Stimulated activated CD8-positive, alpha-beta memory T cell treated with anti-CD3 and anti-CD28 coated beads, Interleukin-12 subunit alpha, Interleukin-12 subunit beta, amount 100 ng/mL, for 4 hours (primary cell): ENCODE data around the gene ZSCAN20.

Experiments used
- DNase-seq: peaks from one replicate; pipeline ENCODE4 v3.0.0-alpha.2; 2020; ENCODE audit warnings: low read depth

ZSCAN20 gene

DNA sequence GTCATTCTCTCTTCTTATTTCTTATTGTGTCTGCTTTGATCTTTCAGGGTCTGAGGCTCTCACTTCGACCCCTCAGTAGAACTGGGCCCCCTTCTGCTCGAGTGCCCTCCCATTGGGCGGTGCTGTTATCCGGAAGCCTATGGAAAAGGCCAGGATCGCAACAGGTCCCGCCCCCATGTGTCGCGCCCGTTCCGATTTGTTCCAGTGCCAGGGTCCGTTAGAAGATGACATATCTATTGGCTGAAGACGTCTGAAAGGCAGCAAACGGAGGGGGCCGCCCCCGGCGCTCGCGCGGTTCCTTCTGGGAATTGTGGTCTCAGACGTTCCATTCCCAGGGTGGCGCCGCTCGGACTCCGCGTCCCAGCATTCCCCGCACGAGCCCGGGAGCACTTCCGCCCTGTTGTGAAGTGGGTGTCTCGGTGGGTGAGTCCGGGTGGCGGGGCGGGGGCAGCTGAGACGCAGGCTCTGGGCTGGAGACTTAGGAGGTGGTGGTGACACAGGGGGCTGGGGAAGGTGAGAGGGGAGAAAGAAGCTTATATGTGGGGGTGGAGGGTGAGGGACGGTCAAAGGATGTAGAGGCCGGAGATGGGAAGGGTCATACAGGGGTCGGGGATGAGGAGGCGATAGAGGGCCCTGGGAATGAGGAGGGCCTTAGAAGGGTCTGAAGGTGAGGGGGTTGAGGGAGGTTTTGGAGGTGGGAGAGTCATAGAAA is at the start of gene ZSCAN20:
TSS of gene ZSCAN20 (plus strand) at position 377 of the 712 bp plus-strand sequence. CDS start 6,644 bp downstream, outside the sequence.
- DNase-seq, result peak; percentile 75

DNA sequence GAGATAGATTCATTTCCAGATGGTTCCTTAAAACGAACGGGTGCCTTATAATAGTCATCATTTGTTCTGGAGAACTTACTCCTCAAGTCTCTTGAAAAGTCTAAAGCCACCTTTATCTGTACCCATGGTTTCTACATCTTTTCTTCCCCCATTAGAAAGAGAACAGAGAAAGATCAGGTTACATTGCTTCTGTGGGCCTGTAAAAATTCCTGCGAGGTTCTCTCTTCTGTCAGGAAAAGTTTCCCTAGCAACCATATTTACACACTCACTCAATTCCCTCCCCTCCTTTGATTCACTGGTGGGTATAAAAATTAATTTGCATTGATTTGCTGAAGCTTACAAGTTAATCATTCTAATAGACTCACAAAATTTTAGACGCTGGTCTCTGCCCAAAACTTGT is 48.2 kb upstream of the ZSCAN20 start:
- no peak for DNase-seq

DNA sequence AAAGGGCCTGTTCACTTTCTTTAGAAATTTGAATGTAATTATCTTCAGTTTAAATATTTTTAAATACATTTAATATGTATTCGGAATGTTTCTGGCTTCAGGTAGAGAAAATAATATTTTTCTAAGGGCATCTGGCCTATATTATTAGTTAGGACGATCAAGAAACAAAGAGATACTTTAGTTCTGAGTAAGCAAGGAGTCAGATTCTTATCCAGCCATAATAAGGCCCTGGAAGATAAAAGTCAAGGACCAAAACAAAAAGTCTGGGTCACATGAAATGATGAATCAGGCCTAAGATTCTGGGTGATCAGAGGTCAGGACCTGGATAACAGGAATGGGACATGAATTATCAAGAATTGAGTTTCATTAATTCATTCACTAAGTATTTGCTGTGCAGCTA is 47.8 kb upstream of the ZSCAN20 start:
- no peak for DNase-seq

DNA sequence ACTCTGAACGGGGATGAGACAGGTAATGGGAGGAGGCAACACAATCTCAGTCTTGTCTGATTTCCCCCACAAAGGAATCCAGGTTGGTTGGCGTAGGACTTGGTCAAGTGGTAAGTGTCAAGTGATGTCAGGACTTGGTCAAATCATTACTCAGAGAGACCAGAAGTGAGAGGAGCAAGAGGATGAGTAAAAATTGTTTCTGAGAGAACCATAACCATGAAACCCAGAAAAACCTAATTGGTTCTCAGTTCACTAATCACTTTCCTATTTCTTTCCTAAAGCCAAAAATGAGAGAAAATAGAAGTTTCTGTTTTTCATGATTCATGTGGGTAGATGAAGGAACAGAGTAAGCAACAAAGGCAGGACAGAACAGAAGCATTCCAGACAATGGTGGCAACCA is 46.5 kb upstream of the ZSCAN20 start:
- no peak for DNase-seq

DNA sequence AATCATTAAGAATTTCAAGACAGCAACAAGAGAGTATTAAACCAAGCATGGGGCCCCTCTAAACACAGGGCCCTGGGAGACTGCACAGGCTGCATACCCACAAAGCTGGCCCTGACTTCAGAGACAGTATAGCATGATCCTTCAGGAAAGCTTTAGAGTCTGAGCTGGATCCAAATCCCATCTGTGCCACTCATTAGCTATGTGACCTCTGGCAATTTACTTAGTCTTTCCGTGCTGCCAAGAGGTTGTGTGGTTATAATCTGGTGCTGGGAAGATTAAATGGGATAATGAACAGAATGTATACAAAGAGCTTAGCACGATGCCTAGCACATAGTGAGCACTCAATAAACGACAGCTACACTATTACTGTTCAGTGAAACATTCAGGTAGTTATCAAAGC is 45.5 kb upstream of the ZSCAN20 start:
- no peak for DNase-seq

DNA sequence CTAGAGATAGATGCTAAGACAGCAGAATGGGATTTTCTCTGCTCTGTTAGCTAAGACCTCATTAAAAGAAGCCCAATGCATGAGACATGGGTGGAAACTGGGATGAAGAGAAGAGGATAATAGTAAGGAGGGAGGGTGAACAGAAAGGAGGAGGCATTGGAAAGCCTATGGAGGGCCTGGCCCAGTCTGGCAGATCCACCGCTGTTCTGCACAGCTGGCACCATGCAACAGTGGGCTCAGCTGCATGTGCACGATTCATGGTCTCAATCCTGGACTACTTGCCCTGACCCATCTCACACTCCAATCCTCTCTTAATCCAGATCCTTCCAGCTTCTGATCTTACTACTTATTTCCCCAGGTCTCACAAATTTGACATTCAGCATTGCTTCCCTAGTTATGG is 43.8 kb upstream of the ZSCAN20 start:
- no peak for DNase-seq

DNA sequence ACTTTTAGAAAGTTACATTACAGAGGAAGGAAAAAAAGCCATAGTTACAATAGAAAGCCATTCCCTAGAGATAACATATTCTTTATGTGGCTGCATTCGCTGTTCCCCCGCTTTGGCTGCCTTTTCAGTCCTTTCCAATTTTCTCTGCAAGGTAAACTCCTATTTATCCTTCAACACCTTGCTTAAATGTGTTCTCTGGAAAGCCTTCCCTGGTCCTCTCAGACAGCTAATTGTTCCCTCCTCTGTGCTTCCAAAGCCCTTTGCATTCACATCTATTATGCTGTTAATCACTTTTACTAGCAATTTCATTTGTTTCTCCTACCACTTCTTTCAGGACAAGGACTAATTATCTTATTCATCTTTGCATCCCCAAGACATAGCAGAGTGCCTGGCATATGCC is 43.1 kb upstream of the ZSCAN20 start:
- no peak for DNase-seq

DNA sequence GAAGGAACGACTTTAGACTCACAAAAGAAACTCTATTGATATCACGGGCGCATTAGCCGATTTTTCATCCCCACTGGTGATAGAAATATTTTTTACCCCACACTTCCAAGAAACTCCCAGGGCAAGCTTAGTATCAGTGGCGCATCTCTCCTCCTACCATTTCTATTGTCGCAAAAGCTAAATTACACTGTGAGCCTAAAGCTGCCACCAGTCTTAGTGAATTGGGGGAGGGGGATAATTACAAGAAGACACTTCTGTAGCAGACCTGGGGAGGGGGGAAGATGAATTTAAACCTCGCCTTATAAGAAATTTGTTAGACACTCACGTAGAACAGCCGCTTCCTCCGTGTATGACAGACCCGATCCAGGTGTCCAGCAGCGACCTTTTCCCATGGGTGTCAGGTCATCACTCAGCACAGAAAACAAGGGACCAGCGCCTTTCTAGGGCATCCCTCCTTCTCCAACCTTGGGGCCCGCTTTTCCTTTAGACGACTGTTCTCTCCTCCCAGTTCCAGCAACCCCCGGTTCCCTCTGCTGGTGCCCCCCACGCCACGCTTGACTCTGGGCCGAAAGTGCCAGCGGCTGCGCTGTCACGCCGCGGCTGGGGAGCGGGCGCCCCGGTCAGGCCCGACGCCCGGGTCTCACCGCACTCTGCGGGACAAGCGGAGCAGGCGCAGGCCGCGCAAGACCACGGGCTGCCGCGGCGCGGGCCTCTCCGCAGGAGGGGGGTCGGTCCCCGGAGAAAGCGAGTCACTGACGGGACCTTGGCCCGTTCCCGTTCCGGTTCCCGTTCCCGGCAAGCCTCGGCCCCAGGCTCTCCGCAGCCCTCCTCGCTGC is 42.4 kb upstream of the ZSCAN20 start:
- no peak for DNase-seq

DNA sequence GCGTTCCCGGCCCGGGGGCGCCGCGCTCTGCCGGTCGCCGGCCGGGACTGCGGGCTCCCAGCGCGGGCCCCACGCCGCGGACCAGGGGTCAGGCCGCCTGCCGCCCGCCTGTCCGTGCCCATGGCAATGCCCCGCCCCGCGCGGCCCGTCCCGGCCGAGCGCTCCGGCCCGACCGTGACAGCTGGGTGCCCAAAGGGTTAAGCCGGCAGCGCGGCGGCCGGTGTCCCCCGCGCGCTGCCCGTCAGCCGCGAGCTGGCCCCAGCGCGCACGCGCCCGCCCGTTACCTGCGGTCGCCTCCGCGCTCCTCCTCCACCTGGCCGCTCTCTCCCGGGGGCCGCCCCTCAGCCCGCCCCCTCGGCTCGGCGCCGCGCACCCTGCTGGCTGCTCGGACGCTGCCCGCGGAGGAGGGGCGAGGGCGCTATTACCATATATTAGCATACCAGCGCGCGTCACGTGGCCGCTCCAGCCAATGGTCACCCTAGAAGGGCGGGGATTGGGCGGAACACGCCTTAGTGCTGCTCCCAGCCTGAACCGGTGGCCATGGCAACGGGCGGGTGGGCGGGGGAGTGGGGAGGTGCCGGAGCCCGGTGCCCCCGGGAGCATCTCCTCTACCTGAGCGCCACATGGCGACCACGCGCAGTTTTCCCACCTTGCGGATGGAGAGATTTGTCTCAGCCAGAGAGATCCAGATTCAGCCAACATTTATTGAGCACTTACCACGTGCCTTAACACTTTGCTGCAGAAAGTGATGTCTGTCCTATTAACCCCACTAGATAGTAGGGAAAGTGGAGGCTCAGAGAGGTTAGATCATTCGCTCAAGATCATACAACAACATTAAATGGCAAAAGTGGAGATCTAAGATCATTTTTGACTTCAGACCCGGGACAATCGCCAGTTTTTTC is 41.5 kb upstream of the ZSCAN20 start, which contains the start of gene PHC2:
TSS of gene PHC2 (minus strand) at position 404 of the 902 bp plus-strand sequence. CDS start 55,556 bp downstream, outside the sequence.
- DNase-seq, result peak; percentile 87

DNA sequence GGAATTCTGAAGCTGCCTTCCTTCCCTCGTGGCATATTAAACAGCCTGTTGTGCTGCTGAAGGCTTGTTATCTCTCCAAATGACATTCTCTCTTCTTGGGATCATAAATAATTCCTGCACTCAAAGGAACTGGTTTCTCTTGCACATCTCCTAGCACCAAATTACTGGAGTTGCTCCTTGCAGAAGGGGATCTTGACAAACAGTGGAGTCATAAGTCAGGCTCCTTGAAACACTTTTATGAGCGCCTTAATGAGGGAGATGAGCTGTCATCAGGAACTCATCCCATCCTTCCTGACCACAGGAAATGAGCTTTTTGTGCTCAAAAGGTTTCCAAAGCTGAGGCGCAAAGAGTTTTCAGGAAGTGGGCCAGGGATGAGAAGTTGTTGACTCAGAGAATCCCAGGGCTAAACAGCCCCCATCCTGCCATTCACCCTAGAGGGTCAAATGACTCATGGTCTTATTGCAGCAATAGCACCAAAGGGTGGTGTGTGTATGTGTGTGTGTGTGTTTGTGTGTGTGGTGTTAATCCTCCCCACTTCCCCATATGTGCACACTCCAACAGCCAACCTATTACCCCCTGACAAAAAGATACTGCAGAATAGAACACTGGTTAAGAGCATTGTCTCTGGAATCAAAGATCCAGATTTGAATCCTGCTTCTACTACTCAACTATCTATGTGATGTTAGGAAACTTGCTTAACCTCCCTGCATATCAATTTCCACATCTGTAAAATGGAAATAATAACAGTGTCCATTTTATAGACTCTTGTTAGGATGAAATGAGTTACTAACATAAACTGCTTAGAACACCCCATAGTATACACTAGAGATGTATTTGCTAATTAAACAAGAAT is 38.7 kb upstream of the ZSCAN20 start:
- DNase-seq, result no peak

DNA sequence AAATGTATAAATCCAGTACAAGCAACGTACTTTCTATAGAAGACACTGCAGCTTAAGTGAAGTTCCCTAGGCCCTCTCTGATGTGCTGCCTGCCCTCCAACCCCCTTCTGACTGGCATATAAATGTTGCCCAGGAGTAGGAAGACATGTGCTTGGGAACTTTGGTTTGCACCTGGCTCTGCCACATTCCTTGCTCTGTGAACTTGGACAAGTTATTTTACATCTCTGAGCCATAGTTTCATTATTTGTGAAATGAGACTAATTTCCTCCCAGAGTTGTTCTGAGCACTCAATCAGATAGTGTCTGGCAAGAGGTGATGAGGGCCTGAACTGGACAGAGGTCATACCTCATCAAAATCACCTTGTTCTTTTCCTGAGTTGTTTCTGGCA is 38.1 kb upstream of the ZSCAN20 start:
- DNase-seq, result no peak

DNA sequence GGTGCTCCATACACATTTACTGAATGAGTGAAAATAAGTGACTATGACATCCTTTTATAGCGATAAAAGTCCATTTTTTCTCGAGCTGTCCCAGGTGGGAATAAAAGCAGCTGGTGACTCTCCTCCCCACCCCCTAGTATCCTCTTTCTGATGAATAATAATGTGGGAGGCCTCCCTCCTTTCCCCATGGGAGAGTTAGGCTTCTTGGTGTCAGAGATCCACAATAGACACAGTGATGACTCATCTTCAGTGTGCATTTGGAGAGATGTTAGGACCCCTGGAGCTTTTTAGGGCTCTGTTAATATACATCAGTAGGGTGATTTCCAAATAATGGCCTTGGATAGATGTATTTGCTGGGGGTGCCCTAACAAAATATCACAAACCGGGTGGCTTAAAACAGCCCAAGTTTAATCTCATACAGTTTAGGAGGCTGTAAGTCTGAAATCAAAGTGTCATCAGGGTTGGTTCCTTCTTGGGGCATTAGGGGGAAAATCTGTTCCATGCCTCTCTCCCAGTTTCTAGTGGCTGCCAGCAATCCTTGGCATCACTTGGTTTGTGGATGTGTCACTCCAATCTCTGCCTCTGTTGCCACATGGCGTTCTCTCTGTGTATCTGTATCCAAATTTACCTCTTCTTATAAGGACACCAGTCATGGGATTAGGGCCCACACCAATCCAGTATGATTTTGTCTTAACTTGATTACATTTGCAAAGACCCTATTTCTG is 37.2 kb upstream of the ZSCAN20 start:
- no peak for DNase-seq

DNA sequence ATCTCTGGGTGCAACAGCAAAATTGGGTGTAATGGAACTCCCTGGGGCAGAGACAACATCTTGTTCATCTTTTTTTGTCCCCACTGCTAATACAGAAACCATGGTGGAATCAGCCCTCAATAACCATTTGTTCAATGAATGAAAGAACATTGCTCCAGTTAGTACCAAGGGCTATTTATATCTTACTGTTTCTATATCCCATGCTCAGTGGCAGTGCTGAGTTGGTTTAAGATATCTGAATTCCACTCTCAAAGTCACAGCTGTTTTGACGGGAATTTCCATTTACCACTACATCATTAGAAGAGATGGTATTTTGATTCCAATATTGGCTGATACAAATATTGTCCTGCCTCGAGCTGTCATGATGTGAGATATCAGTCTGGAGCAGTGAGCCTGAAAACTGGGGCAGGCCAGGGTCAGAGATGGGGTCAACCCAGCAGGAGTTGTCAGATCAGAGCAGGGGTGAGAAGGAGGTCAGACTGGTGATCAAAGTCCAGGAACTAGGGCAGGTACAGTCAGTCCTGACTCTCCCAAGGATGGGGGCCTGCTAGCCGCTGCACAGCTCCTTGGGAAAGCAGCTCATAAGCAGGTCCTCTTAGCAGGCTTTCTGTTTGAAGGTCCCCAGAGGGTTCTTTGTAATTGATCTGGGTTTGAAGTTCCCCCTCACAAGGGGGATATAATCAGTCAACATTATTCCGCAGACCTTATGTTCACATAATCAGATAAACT is 35.7 kb upstream of the ZSCAN20 start:
- DNase-seq, result no peak

DNA sequence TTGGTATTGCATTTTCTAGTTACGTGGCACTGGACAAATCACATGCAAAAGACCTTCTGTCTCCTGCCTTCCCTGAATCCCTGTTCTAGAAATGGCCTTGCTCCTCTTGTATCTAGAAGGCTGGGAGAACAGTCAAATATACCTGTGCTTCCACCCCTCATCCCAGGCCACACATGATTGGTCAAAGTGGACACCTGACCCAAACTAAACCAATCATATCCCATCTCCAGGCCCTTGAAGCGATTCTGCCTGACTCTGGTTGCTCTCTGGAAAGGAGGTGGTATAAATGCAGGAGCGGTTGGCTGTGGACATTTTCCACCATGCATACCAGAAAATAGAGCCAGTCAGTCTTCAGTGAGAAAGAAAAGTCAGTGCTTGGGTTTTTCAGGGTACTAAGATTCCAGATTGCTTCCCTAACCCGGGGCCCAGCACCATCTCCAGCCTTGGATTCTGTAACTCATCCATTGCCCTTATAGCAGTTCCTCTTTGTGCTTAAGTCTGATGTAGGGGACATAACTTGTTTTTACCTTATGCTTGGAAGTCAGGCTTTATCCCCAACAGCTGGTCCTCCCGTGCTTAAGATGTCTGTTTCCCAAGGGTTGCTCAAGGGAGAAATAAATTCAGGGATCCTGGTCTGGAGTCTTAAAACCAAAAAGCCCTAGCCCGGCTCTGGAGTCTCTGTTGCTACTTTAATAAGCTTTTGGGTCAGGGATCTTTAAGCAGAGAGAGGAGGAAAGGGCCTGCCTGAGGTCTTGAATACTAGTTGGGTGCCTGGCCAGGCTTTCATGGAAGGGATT is 33.9 kb upstream of the ZSCAN20 start:
- DNase-seq, result no peak

DNA sequence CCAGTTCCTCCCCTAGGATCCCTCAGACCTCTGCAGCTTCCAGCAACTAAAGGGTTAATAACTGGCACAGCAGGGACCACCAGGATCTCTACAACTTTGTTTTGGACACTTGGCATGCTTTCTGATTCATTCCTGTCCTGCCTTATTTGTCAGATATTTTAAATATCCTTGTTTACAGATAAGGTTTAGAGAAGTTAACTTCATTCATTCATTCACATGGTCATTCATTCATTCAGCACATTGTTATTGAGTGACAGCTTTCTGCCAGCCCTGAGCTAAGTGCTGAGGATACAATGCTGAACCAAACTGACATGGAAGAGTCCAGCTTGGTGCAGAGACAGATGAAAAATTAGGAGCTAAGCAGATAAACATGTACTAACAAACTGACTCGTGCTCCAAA is 32.8 kb upstream of the ZSCAN20 start:
- DNase-seq, result no peak

DNA sequence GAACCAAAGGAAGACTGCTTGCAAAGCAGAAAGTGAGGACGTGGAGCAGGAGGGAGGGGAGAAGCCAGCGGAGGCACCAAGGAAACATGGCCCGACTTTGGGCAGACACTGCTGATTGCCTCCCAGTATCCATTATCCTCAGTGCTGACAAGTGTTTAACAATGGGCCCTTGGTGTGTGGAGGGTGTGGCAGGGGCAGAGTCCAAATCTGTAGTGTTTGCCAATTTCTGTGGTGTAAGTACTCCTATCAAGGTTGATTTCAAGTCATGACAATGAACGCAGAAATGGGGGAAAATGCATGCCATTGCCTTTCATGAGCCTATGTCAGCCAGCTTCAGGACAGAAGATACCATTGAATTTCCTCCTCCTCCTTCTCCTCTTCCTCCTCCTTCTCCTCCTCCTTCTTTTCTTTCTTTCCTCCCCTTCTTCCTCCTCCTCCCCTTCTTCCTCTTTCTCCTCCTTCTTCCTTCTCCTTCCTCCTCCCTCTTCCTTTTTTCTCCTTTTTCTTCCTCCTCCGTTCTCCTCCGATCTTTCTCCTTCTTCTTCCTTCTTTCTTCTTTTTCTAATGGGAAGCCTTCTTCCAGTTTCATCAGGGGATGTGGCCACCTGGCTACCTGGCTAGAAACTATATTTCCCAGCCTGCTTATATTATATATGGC is 31.2 kb upstream of the ZSCAN20 start:
- no peak for DNase-seq

DNA sequence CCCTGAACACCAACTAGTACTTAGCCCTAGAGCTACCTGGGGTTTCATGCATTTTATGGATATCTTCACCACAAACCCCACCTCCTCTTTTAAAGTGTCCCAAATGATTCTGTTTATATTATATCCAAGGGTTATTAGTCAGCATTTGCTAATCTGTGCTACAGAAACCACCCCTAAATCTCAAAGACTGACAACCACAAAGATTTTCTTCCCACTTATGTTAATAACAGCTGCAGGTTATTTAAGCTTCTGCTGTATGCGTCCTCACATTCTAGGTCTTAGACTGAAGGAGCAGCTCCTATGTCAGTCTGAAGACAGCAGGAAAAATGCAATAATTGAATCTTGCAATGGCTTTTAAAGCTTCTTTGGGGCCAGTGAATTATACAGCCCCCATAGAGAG is 30.3 kb upstream of the ZSCAN20 start:
- no peak for DNase-seq

DNA sequence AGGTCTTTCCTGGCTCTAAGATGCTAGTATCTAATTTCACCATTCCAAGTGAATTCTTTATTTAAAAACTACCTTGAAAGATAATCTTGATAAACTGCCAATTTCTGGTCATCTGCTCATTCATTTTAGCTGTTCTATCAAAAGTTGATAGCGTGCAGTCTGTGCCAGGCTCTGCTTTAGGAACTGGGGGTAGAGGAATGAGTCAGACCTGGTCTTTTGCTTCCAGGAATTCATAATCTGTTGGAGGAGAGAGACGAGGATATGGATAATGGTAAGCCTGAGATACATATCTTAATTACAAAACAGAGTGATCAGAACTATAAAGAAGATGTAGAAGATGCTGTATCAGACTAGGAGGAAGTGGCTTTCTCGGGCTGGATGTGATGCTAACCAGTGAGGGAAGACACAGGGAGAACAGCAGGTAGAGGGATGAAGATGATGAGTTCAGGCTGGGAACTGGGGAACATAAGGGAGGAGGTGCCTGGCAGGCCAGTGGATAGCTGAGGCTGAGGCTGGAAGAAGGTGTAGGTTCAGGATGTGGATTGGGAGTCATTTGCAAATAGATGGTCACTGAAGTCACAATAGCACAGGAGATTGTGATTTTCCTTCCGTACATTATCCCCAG is 29.3 kb upstream of the ZSCAN20 start:
- DNase-seq, result no peak
